Neural progenitor cell (in vitro differentiated cells): ENCODE results near the gene FBLN5. TPM values are rescaled to one million over a fixed set of nuclear protein-coding genes. Genes with fewer than 3 reads are reported as not detected.

Source experiments
- DNase-seq: peaks from one replicate; pipeline ENCODE4 v3.0.0-alpha.2; 2016; ENCODE audit warnings: low spot score
- H2AFZ ChIP-seq: fragments of 200-600 bp; sonication (generic); replicated peaks from 2 replicates; pipeline ENCODE4 v1.6.1; 2016; ENCODE audit warnings: antibody characterized with exemption
- H3F3A ChIP-seq: fragments of 200-600 bp; sonication (generic); 2 replicates; pipeline ENCODE4 v1.6.1; 2016; ENCODE audit warnings: antibody characterized with exemption, low read depth
- H3K27ac ChIP-seq: fragments of 200-600 bp; sonication (generic); 2 replicates; pipeline ENCODE4 v1.5.1; 2016; ENCODE audit warnings: mild to moderate bottlenecking
- H3K27me3 ChIP-seq: fragments of 200-600 bp; sonication (generic); 2 replicates; pipeline ENCODE4 v1.6.1; 2016; ENCODE audit warnings: mild to moderate bottlenecking, moderate library complexity
- H3K36me3 ChIP-seq: fragments of 200-600 bp; sonication (generic); 2 replicates; pipeline ENCODE4 v1.5.1; 2016
- H3K4me1 ChIP-seq: fragments of 200-600 bp; sonication (generic); 2 replicates; pipeline ENCODE4 v1.6.1; 2016; ENCODE audit warnings: mixed run types
- H3K4me2 ChIP-seq: fragments of 200-600 bp; sonication (generic); 2 replicates; pipeline ENCODE4 v1.6.1; 2016
- H3K4me3 ChIP-seq: fragments of 200-600 bp; sonication (generic); 2 replicates; pipeline ENCODE4 v1.5.1; 2016
- H3K79me2 ChIP-seq: fragments of 200-600 bp; sonication (generic); 2 replicates; pipeline ENCODE4 v1.6.1; 2016; ENCODE audit warnings: low read depth
- H3K9ac ChIP-seq: fragments of 200-600 bp; sonication (generic); 2 replicates; pipeline ENCODE4 v1.6.1; 2016
- H3K9me3 ChIP-seq: fragments of 200-600 bp; sonication (generic); 2 replicates; pipeline ENCODE4 v1.5.1; 2016; ENCODE audit warnings: low read depth
- H4K20me1 ChIP-seq: fragments of 200-600 bp; sonication (generic); 2 replicates; pipeline ENCODE4 v1.6.1; 2016; ENCODE audit warnings: low read depth
- H3K27ac Mint-ChIP-seq: 3 replicates; pipeline ENCODE4 v1.8.0; 2021; ENCODE audit warnings: mixed read lengths
- H3K27me3 Mint-ChIP-seq: 2 replicates; pipeline ENCODE4 v1.8.0; 2022; ENCODE audit warnings: low read depth, mild to moderate bottlenecking, inconsistent platforms, moderate library complexity, mixed read lengths; ENCODE audit not compliant: insufficient read depth
- H3K36me3 Mint-ChIP-seq: 3 replicates; pipeline ENCODE4 v1.8.0; 2021; ENCODE audit warnings: mixed read lengths
- H3K4me1 Mint-ChIP-seq: 3 replicates; pipeline ENCODE4 v1.8.0; 2021; ENCODE audit warnings: mixed read lengths
- H3K4me3 Mint-ChIP-seq: 3 replicates; pipeline ENCODE4 v1.8.0; 2021; ENCODE audit warnings: mild to moderate bottlenecking, moderate library complexity, mixed read lengths
- H3K9me3 Mint-ChIP-seq: 3 replicates; pipeline ENCODE4 v1.8.0; 2020; ENCODE audit warnings: mixed read lengths
- EZH2 ChIP-seq: fragments of 200-600 bp; sonication (generic); IDR thresholded peaks from 2 replicates; pipeline ENCODE4 v1.6.1; 2017; ENCODE audit warnings: antibody characterized with exemption, mild to moderate bottlenecking, moderate library complexity
- EZH2phosphoT487 ChIP-seq: fragments of 200-600 bp; sonication (generic); IDR thresholded peaks from 2 replicates; pipeline ENCODE4 v1.6.1; 2017; ENCODE audit warnings: antibody characterized with exemption
- total RNA-seq: library from RNA; depleted of rRNA; stranded (reverse); fragments of >200 nt; gene quantifications from 2 replicates; pipeline ENCODE4 v1.2.3, GENCODE V29; 2015; ENCODE audit warnings: low replicate concordance
- TF ChIP-seq, protein P1 (sequence below): fragments of 200-600 bp; sonication (generic); IDR thresholded peaks from 2 replicates; pipeline ENCODE4 v1.5.1; 2017; ENCODE audit warnings: antibody characterized with exemption, mild to moderate bottlenecking

Gene FBLN5
- total RNA-seq, 1 donor from 2014 or later, result not detected

DNA sequence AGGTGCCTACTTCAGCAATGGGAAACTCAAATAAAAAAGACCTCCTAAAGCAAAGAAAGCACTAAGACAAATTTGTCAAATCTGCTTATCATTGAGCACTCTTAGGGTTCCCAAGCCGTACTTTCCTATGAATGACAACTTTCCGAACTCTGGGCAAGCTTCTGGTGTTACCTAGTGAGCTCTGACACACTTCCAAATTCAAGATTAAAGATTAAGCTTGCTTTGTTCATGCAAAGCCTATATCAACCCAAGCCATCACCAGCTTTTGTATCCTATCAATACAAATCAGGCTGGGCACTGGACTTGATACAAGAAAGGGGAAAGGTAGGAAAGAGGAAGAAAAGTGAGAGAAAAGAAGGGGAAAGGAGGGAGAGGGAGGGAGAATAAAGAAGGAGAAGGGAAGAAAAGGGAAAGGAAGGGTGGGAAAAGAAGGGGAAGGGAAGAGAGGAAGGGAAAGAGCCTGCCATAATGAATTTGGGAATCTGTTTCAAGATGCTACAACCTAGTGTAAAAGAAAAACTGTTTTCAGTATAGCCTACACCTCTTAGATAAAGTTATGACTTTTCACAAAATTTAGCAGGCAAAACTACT, 23.8 kb upstream of the FBLN5 start:
- H3K79me2 ChIP-seq, result no peaks in the 10 kb centered on the region
- H3K4me3 ChIP-seq, result no peak overlapping the region
- H2AFZ ChIP-seq, result no peak overlapping the region
- H3K27ac ChIP-seq, result no peak overlapping the region
- H3K4me2 ChIP-seq, result no peak overlapping the region
- no peak overlapping the region for H3K9ac ChIP-seq
- Mint-ChIP-seq H3K27ac (no peak overlapping the region), H3K9me3 (no peaks in the 10 kb centered on the region), H3K4me1 (no peaks in the 10 kb centered on the region), H3K27me3 (no peaks in the 10 kb centered on the region), H3K4me3 (no peak overlapping the region), H3K36me3 (peaks cover 20% of the 10 kb centered on the region)
- no peaks in the 10 kb centered on the region for H3K27me3 ChIP-seq
- H3K4me1 ChIP-seq, result no peaks in the 10 kb centered on the region
- no peak for DNase-seq
- TF ChIP-seq EZH2phosphoT487 (no peak), EZH2 (no peak)
- TF ChIP-seq, protein P1, sequence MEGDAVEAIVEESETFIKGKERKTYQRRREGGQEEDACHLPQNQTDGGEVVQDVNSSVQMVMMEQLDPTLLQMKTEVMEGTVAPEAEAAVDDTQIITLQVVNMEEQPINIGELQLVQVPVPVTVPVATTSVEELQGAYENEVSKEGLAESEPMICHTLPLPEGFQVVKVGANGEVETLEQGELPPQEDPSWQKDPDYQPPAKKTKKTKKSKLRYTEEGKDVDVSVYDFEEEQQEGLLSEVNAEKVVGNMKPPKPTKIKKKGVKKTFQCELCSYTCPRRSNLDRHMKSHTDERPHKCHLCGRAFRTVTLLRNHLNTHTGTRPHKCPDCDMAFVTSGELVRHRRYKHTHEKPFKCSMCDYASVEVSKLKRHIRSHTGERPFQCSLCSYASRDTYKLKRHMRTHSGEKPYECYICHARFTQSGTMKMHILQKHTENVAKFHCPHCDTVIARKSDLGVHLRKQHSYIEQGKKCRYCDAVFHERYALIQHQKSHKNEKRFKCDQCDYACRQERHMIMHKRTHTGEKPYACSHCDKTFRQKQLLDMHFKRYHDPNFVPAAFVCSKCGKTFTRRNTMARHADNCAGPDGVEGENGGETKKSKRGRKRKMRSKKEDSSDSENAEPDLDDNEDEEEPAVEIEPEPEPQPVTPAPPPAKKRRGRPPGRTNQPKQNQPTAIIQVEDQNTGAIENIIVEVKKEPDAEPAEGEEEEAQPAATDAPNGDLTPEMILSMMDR, result no peak
- H3F3A ChIP-seq, result no peaks in the 10 kb centered on the region
- peaks cover 20% of the 10 kb centered on the region for H3K36me3 ChIP-seq
- H4K20me1 ChIP-seq, result no peaks in the 10 kb centered on the region
- H3K9me3 ChIP-seq, result no peaks in the 10 kb centered on the region

DNA sequence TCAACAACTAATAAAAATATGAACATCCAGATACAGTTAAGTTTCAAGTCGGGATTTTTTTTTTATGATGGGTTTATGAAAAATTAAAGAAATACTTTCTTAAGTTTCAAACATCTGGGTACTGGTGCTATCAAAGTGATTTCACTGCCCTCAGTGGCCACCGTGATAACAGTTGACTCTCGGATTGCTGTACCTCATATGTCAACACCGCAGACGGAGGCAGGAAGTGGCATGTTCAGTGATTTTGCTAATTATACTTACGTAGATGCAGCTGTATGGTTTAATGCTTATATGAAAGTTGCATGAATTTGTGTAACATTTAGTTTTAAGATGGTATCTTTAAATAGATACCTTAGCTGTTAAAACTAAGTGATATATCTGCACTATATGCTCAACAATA, 20.8 kb upstream of the FBLN5 start:
- Histone ChIP-seq H3K79me2 (no peaks in the 10 kb centered on the region), H3K4me3 (no peak overlapping the region), H3K36me3 (peaks cover 17% of the 10 kb centered on the region), H3K4me1 (no peaks in the 10 kb centered on the region), H3K9ac (no peak overlapping the region), H3K27me3 (no peaks in the 10 kb centered on the region), H4K20me1 (no peaks in the 10 kb centered on the region), H3K9me3 (no peaks in the 10 kb centered on the region), H3F3A (no peaks in the 10 kb centered on the region), H3K27ac (no peak overlapping the region), H2AFZ (no peak overlapping the region), H3K4me2 (no peak overlapping the region)
- Mint-ChIP-seq H3K4me3 (no peak overlapping the region), H3K27ac (no peak overlapping the region), H3K27me3 (no peaks in the 10 kb centered on the region), H3K9me3 (no peaks in the 10 kb centered on the region), H3K4me1 (no peaks in the 10 kb centered on the region), H3K36me3 (peaks cover 11% of the 10 kb centered on the region)
- TF ChIP-seq EZH2, result no peak
- no peak for TF ChIP-seq EZH2phosphoT487
- TF ChIP-seq, protein P1, result no peak
- no peak for DNase-seq

DNA sequence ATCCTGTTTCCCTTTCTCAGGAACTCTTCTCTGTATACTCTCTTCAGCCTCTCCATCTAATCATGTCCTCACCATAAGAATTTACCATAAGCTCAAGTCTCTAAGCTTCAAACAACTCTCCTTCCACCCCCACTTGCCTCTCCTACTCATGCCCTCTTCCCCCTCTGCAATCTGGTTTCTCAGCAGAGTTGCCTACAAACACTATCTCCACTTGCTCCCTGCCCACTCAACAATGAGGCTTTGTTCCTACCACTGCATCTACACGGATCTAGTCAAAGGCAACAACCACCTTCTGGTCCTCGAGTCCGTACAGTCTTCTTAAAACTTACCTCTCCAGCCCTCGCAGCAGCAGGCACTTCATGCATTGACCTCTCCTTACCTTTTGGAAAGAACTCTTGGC, 17.2 kb upstream of the FBLN5 start:
- Histone ChIP-seq H2AFZ (no peak overlapping the region), H4K20me1 (no peaks in the 10 kb centered on the region), H3K9me3 (no peaks in the 10 kb centered on the region), H3K27ac (no peak overlapping the region), H3K9ac (no peak overlapping the region), H3K4me3 (no peak overlapping the region), H3K36me3 (peaks cover 6% of the 10 kb centered on the region), H3K79me2 (no peaks in the 10 kb centered on the region), H3K27me3 (no peaks in the 10 kb centered on the region), H3F3A (no peaks in the 10 kb centered on the region), H3K4me2 (no peak overlapping the region), H3K4me1 (no peaks in the 10 kb centered on the region)
- Mint-ChIP-seq H3K4me1 (no peaks in the 10 kb centered on the region), H3K27ac (no peak overlapping the region), H3K36me3 (peaks cover 9% of the 10 kb centered on the region), H3K4me3 (no peak overlapping the region), H3K27me3 (no peaks in the 10 kb centered on the region), H3K9me3 (no peaks in the 10 kb centered on the region)
- TF ChIP-seq EZH2phosphoT487 (no peak), EZH2 (no peak)
- TF ChIP-seq, protein P1, result no peak
- DNase-seq, result no peak
